HL-60 (cell line): ENCODE measurements around the gene GAREM1.

ENCODE experiments used
- CTCF ChIP-seq: IDR thresholded peaks from one replicate; pipeline ENCODE4 v1.5.1; 2011; ENCODE audit warnings: low read length, control low read depth, inconsistent platforms; ENCODE audit not compliant: insufficient read depth
- REST ChIP-seq: IDR thresholded peaks from 2 replicates; pipeline ENCODE4 v1.6.1; 2012; ENCODE audit warnings: low read depth; ENCODE audit not compliant: insufficient replicate concordance

GRCh38 chr18:32310774-32311173 is 159.9 kb downstream of the GAREM1 start:
- TF ChIP-seq REST (no peak), CTCF (no peak)
